SK-N-SH (cell line): ENCODE data around the gene KIF20B. TPM values are rescaled to one million over a fixed set of nuclear protein-coding genes. Genes with fewer than 3 reads are reported as not detected.

ENCODE experiments used
- CTCF ChIA-PET: fragments of 300-600, 350-600 bp; formaldehyde crosslinking; extraction: SDS; loops from one replicate; lab custom pipeline; 2021; lab: Yijun Ruan, JAX
- POLR2A ChIA-PET: fragments of 350-600 bp; sonication (Branson Sonifier 250); formaldehyde crosslinking; extraction: SDS; loops from one replicate; lab custom pipeline; 2020; ENCODE audit warnings: antibody characterized with exemption, inconsistent platforms; lab: Yijun Ruan, JAX
- DNase-seq: peaks from one replicate; pipeline ENCODE4 v3.0.0; 2012
- H2AFZ ChIP-seq: fragments of 200-600 bp; sonication (generic); 2 replicates; pipeline ENCODE4 v1.8.1; 2016; ENCODE audit warnings: antibody characterized with exemption, mild to moderate bottlenecking, low read depth
- H3F3A ChIP-seq: fragments of 200-600 bp; sonication (generic); replicated peaks from 2 replicates; pipeline ENCODE3; 2016; ENCODE audit warnings: antibody characterized with exemption, mild to moderate bottlenecking; ENCODE audit not compliant: insufficient read depth
- H3K27ac ChIP-seq, 2 experiments: fragments of 200-500 bp in 1 of 2; fragments of 200-600 bp in 1 of 2; sonication (Bioruptor generic) in 1 of 2; sonication (generic), shearing (Covaris generic) in 1 of 2; 2 replicates each; pipeline versions ENCODE4 v1.5.1 to v1.6.1; 2014 to 2016; ENCODE audit warnings: low read depth in 2 of 2, inconsistent platforms in 1 of 2, low read length in 1 of 2, mild to moderate bottlenecking in 1 of 2, mixed read lengths in 1 of 2
- H3K27me3 ChIP-seq: fragments of 200-600 bp; sonication (generic), shearing (Covaris generic); 2 replicates; pipeline ENCODE4 v1.6.1; 2016; ENCODE audit warnings: mixed run types; ENCODE audit not compliant: insufficient read depth
- H3K36me3 ChIP-seq, 2 experiments: fragments of 200-500 bp in 1 of 2; fragments of 200-600 bp in 1 of 2; sonication (Bioruptor generic) in 1 of 2; sonication (generic) in 1 of 2; replicated peaks in 1 of 2; 2 replicates each; pipeline versions ENCODE3 to v1.5.1; 2014 to 2016; ENCODE audit warnings: low read length in 1 of 2, mild to moderate bottlenecking in 1 of 2; ENCODE audit not compliant: insufficient read depth in 2 of 2, control insufficient read depth in 1 of 2
- H3K4me1 ChIP-seq, 2 experiments: fragments of 200-500 bp in 1 of 2; fragments of 200-600 bp in 1 of 2; sonication (Bioruptor generic) in 1 of 2; sonication (generic), shearing (Covaris generic) in 1 of 2; 2 replicates each; pipeline versions ENCODE4 v1.5.1 to v1.6.1; 2014 to 2016; ENCODE audit warnings: low read depth in 1 of 2, low read length in 1 of 2, mixed run types in 1 of 2; ENCODE audit not compliant: insufficient read depth in 2 of 2, control insufficient read depth in 1 of 2
- H3K4me2 ChIP-seq: fragments of 200-600 bp; sonication (generic), shearing (Covaris generic); 2 replicates; pipeline ENCODE4 v1.6.1; 2017; ENCODE audit warnings: mixed run types
- H3K4me3 ChIP-seq, 2 experiments: fragments of 200-500 bp in 1 of 2; fragments of 200-600 bp in 1 of 2; sonication (Bioruptor generic) in 1 of 2; sonication (generic), shearing (Covaris generic) in 1 of 2; 2 replicates each; pipeline versions ENCODE4 v1.5.1 to v1.8.1; 2014 to 2016; ENCODE audit warnings: low read depth in 2 of 2, inconsistent platforms in 1 of 2, low read length in 1 of 2, mild to moderate bottlenecking in 1 of 2, mixed read lengths in 1 of 2, moderate library complexity in 1 of 2
- H3K79me2 ChIP-seq: fragments of 200-600 bp; sonication (generic); 2 replicates; pipeline ENCODE4 v1.8.1; 2017; ENCODE audit warnings: mild to moderate bottlenecking; ENCODE audit not compliant: insufficient read depth
- H3K9ac ChIP-seq: fragments of 200-600 bp; sonication (generic); 2 replicates; pipeline ENCODE4 v1.6.1; 2017; ENCODE audit warnings: mixed run types
- H3K9me2 ChIP-seq: fragments of 200-600 bp; sonication (generic); 2 replicates; pipeline ENCODE4 v1.6.1; 2017; ENCODE audit warnings: mixed run types
- H3K9me3 ChIP-seq: fragments of 200-600 bp; sonication (generic); 2 replicates; pipeline ENCODE4 v1.6.1; 2017; ENCODE audit warnings: mixed run types, mild to moderate bottlenecking, moderate library complexity
- H4K20me1 ChIP-seq: fragments of 200-600 bp; sonication (generic); 2 replicates; pipeline ENCODE4 v1.6.1; 2017; ENCODE audit warnings: mild to moderate bottlenecking, mixed run types; ENCODE audit not compliant: insufficient read depth
- CTCF ChIP-seq: fragments of 200-600 bp; sonication (generic); IDR thresholded peaks from 2 replicates; pipeline ENCODE4 v1.6.1; 2017; ENCODE audit warnings: antibody characterized with exemption, mild to moderate bottlenecking, moderate library complexity
- EP300 ChIP-seq, 2 experiments: IDR thresholded peaks; 2 replicates each; pipeline versions ENCODE4 v1.4.0 to v1.6.1; 2012; ENCODE audit warnings: borderline replicate concordance in 1 of 2, low read depth in 1 of 2, low read length in 1 of 2
- EZH2phosphoT487 ChIP-seq: fragments of 200-600 bp; sonication (generic); IDR thresholded peaks from 2 replicates; pipeline ENCODE4 v1.6.1; 2017; ENCODE audit warnings: low read depth, mixed run types, mild to moderate bottlenecking, antibody characterized with exemption, moderate library complexity, borderline replicate concordance
- NRF1 ChIP-seq: IDR thresholded peaks from 2 replicates; pipeline ENCODE4 v1.6.1; 2012; ENCODE audit warnings: low read depth, mild to moderate bottlenecking, low read length
- PBX3 ChIP-seq: IDR thresholded peaks from 2 replicates; pipeline ENCODE4; 2012
- RAD21 ChIP-seq: IDR thresholded peaks from 2 replicates; pipeline ENCODE4 v1.6.1; 2012; ENCODE audit warnings: mild to moderate bottlenecking, low read length
- RFX5 ChIP-seq: IDR thresholded peaks from 2 replicates; pipeline ENCODE4 v1.6.1; 2012; ENCODE audit warnings: mild to moderate bottlenecking, improper control_type of control experiment, low read length
- TAF1 ChIP-seq: IDR thresholded peaks from 2 replicates; pipeline ENCODE4 v1.6.1; 2012; ENCODE audit warnings: low read depth, mild to moderate bottlenecking, low read length, moderate library complexity, borderline replicate concordance
- USF2 ChIP-seq: fragments of 150-350 bp; IDR thresholded peaks from 2 replicates; pipeline ENCODE4 v1.6.1; 2017; ENCODE audit warnings: antibody characterized with exemption, low read length, low read depth, borderline replicate concordance
- WGBS: methylation state at CpG from one replicate; pipeline ENCODE4 v1.1.6; 2017; ENCODE audit warnings: low lambda C conversion rate; 5-methylcytosine and 5-hydroxymethylcytosine counted together
- polyA plus RNA-seq, 3 experiments: library from polyadenylated mRNA; depleted of rRNA; stranded (reverse); fragments of >200 nt; gene quantifications; 2 replicates each; pipeline ENCODE4 v1.2.3, GENCODE V29; 2012

Gene KIF20B
- polyA plus RNA-seq, 1 of the 3 experiments (the other 2 are of a cell fraction), result 1.5 TPM

- POLR2A ChIA-PET, result no interaction called here
- H3K9ac ChIP-seq, result no peak overlapping the region
- CTCF ChIA-PET, result interaction anchor here (1.4 kb wide), 1 partner anchor 996 kb away, joined by 4 read pairs; no protein-coding TSS in a partner anchor
Measured at GRCh38 chr10:89792187-89792586, 90.8 kb downstream of the KIF20B start.

More at GRCh38 chr10:89792187-89792586, 90.8 kb downstream of the KIF20B start:
- no peaks in the 10 kb centered on the region for H3K36me3 ChIP-seq
- no peaks in the 10 kb centered on the region for H3K9me3 ChIP-seq
- H3K9me2 ChIP-seq, result no peaks in the 10 kb centered on the region
- H3K4me3 ChIP-seq, result no peak overlapping the region
- no peak for TF ChIP-seq RFX5
- TF ChIP-seq EZH2phosphoT487, result no peak
- no peak for TF ChIP-seq TAF1
- TF ChIP-seq PBX3, result no peak
- no peak for TF ChIP-seq NRF1
- TF ChIP-seq RAD21, result no peak
- no peak for TF ChIP-seq CTCF
- TF ChIP-seq EP300 (IDR thresholded peaks at IDR 0.05; ENCODE audit: borderline replicate concordance in 1 of 2, low read depth in 1 of 2, low read length in 1 of 2), result no peak
- no peak for TF ChIP-seq USF2
- TF ChIP-seq, all 33 proteins: peak for 0
- Histone ChIP-seq H3K27ac (no peak overlapping the region), H4K20me1 (no peaks in the 10 kb centered on the region), H3K4me2 (no peak overlapping the region), H3F3A (no peaks in the 10 kb centered on the region), H3K4me1 (no peaks in the 10 kb centered on the region), H2AFZ (no peak overlapping the region), H3K79me2 (no peaks in the 10 kb centered on the region), H3K27me3 (no peaks in the 10 kb centered on the region)
- no peak for DNase-seq
- WGBS, result 56% methylated on average over 2 of the region's 2 CpGs
